ENCODE data around the gene NMNAT3. TPM values are rescaled to one million over a fixed set of nuclear protein-coding genes. Genes with fewer than 3 reads are reported as not detected.
"Not testable (repeated sequence)": the region's sequence is repeated elsewhere in the genome, so short reads cannot be mapped to it uniquely, and the experiment has no call there.

Gene NMNAT3
- total and polyA plus RNA-seq, 8 donors: 3.6 to 24.9 (median 7.0) TPM

GRCh38 chr3:139587797-139588196 lies 90.0 kb downstream of the NMNAT3 start:
- no peak for TF ChIP-seq EP300 (IDR thresholded peaks at IDR 0.05)
- no peak for TF ChIP-seq POLR2AphosphoS5 (IDR thresholded peaks at IDR 0.05)
- TF ChIP-seq CTCF (IDR thresholded peaks at IDR 0.05): no peak
- no peak for TF ChIP-seq POLR2A (IDR thresholded peaks at IDR 0.05)
- H3K27me3 ChIP-seq: no peaks in the 10 kb centered on the region
- no peak for DNase-seq
- H3K36me3 ChIP-seq: peaks cover 0 to 5% (median 0%) of the 10 kb centered on the region in 4 donors
- no peaks in the 10 kb centered on the region for H3K4me1 ChIP-seq
- H3K9me3 ChIP-seq: no peaks in the 10 kb centered on the region
- no peak overlapping the region for H3K27ac ChIP-seq
- intact Hi-C loops (cut with DNase I; ENCODE audit: low total_unique reads): no loop called here
- H3K4me3 ChIP-seq: no peak overlapping the region

GRCh38 chr3:139586420-139587017 lies 91.3 kb downstream of the NMNAT3 start:
- intact Hi-C loops (cut with DNase I; ENCODE audit: low total_unique reads): no loop called here
- Histone ChIP-seq H3K4me1 (no peaks in the 10 kb centered on the region), H3K27me3 (no peaks in the 10 kb centered on the region), H3K4me3 (no peak overlapping the region), H3K27ac (no peak overlapping the region), H3K36me3 (peaks cover 0 to 5% (median 0%) of the 10 kb centered on the region in 4 donors), H3K9me3 (no peaks in the 10 kb centered on the region)
- no peak for DNase-seq
- WGBS, 5 donors: 46 to 73% (median 64%) methylated on average over 1 of the region's 1 CpG
- TF ChIP-seq CTCF (IDR thresholded peaks at IDR 0.05) (no peak), POLR2A (IDR thresholded peaks at IDR 0.05) (no peak), POLR2AphosphoS5 (IDR thresholded peaks at IDR 0.05) (no peak), EP300 (IDR thresholded peaks at IDR 0.05) (no peak)

GRCh38 chr3:139585820-139586219 lies 92.0 kb downstream of the NMNAT3 start:
- 64 to 73% (median 70%) methylated on average over 4 of the region's 4 CpGs for WGBS, 5 donors
- H3K27ac ChIP-seq: no peak overlapping the region
- H3K4me3 ChIP-seq: no peak overlapping the region
- H3K9me3 ChIP-seq: no peaks in the 10 kb centered on the region
- H3K27me3 ChIP-seq: no peaks in the 10 kb centered on the region
- TF ChIP-seq CTCF (IDR thresholded peaks at IDR 0.05): no peak
- no peak for TF ChIP-seq POLR2A (IDR thresholded peaks at IDR 0.05)
- TF ChIP-seq EP300 (IDR thresholded peaks at IDR 0.05): no peak
- no peak for TF ChIP-seq POLR2AphosphoS5 (IDR thresholded peaks at IDR 0.05)
- peaks cover 0 to 5% (median 0%) of the 10 kb centered on the region in 4 donors for H3K36me3 ChIP-seq
- DNase-seq: no peak
- intact Hi-C loops (cut with DNase I; ENCODE audit: low total_unique reads): no loop called here
- no peaks in the 10 kb centered on the region for H3K4me1 ChIP-seq

GRCh38 chr3:139583651-139584050 lies 94.1 kb downstream of the NMNAT3 start:
- intact Hi-C loops (cut with DNase I; ENCODE audit: low total_unique reads); DNase-seq; H3K27me3 ChIP-seq; H3K4me3 ChIP-seq; H3K27ac ChIP-seq; H3K4me1 ChIP-seq; H3K9me3 ChIP-seq: not testable (repeated sequence)
- H3K36me3 ChIP-seq: peaks cover 0 to 13% (median under 1%) of the 10 kb centered on the region in 4 donors
- 97 to 99% (median 98%) methylated on average over 12 of the region's 12 CpGs for WGBS, 5 donors

GRCh38 chr3:139578783-139579182 lies 99.0 kb downstream of the NMNAT3 start:
- Histone ChIP-seq H3K4me1 (peaks cover 0 to 9% (median 4%) of the 10 kb centered on the region in 4 donors), H3K36me3 (peaks cover 0 to 13% (median 2%) of the 10 kb centered on the region in 4 donors), H3K9me3 (no peaks in the 10 kb centered on the region), H3K4me3 (no peak overlapping the region), H3K27ac (no peak overlapping the region), H3K27me3 (no peaks in the 10 kb centered on the region)
- no peak for DNase-seq
- intact Hi-C loops (cut with DNase I; ENCODE audit: low total_unique reads): no loop called here
- WGBS, 5 donors: 89 to 97% (median 96%) methylated on average over 7 of the region's 7 CpGs
- TF ChIP-seq CTCF (IDR thresholded peaks at IDR 0.05) (no peak), POLR2AphosphoS5 (IDR thresholded peaks at IDR 0.05) (no peak)

Data from stomach (tissue), 9 donors.